ENCODE data around the gene CHRNB4. TPM values are rescaled to one million over a fixed set of nuclear protein-coding genes. Genes with fewer than 3 reads are reported as not detected.

The CHRNB4 gene
- total and polyA plus RNA-seq, 2 of the 8 experiments (the other 6 are each of a cell fraction or from before 2014, with no cell fraction given), result 2.4 to 4.5 TPM

DNA sequence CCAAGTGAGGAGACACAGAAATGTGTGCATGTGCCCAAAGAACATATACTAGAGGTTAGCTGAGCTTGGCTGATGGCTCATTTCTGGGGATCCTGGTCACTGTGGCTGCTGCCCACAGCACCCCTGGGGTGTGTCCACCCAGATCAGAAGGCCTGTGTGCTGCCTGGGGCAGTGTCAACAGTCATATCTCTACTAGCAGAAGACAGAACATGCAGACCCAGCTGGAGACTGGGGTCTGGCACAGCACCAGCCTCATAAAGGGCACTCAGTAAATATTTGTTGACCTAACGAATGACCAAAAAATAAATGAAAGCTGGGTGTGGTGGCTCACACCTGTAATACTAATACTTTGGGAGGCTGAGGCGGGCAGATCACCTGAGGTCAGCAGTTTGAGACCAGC lies 36.6 kb downstream of the CHRNB4 start:
- Histone ChIP-seq H2BK20ac (ENCODE audit: low read length) (no peak overlapping the region), H3K4me3 (ENCODE audit: extremely low read depth in 1 of 4, insufficient read depth in 2 of 4, low read depth in 3 of 4, low read length in 4 of 4) (no peak overlapping the region), H3K56ac (replicated peaks; ENCODE audit: insufficient read length, low read depth, low read length) (no peak overlapping the region), H2BK12ac (ENCODE audit: low read depth, low read length) (no peak overlapping the region), H3K4ac (replicated peaks; ENCODE audit: insufficient read length, low read depth, low read length) (no peak overlapping the region), H3K36me3 (ENCODE audit: control insufficient read depth in 2 of 4, insufficient read depth in 4 of 4, low read length in 3 of 4) (peaks cover 0 to 3% (median 0%) of the 10 kb centered on the region in 4 experiments; a peak in 1 of 8 replicates), H2AK5ac (ENCODE audit: low read depth, low read length) (no peak overlapping the region), H3K4me1 (replicated peaks in 1 of 4; ENCODE audit: control insufficient read depth in 3 of 4, insufficient read depth in 4 of 4, low read length in 3 of 4) (no peaks in the 10 kb centered on the region), H3K4me2 (ENCODE audit: insufficient read depth in 1 of 2, low read depth in 2 of 2, low read length in 2 of 2) (no peak overlapping the region), H4K20me1 (replicated peaks in 1 of 2; ENCODE audit: control insufficient read depth in 1 of 2, insufficient read depth in 2 of 2, low read length in 2 of 2) (no peaks in the 10 kb centered on the region), H3K9me3 (ENCODE audit: insufficient read depth in 2 of 2, low read depth in 1 of 2, low read length in 1 of 2) (peaks cover 4 to 16% of the 10 kb centered on the region in 2 experiments; a peak in 1 of 4 replicates), H3K18ac (ENCODE audit: extremely low read depth, low read length) (no peak overlapping the region), H4K5ac (ENCODE audit: insufficient read length, low read depth, low read length) (no peak overlapping the region), H2AFZ (ENCODE audit: low read length) (no peak overlapping the region), H3K27me3 (replicated peaks in 1 of 4; ENCODE audit: control insufficient read depth in 3 of 4, extremely low read depth in 1 of 4, insufficient read depth in 3 of 4, low read length in 3 of 4) (no peaks in the 10 kb centered on the region), H3K23ac (ENCODE audit: insufficient read length) (no peak overlapping the region), H4K91ac (replicated peaks; ENCODE audit: insufficient read length, low read length) (no peak overlapping the region), H2BK5ac (ENCODE audit: low read depth, low read length) (no peak overlapping the region), H3K9ac (replicated peaks in 1 of 4; ENCODE audit: extremely low read depth in 1 of 4, low read depth in 3 of 4, low read length in 3 of 4) (no peak overlapping the region), H3K27ac (ENCODE audit: low read depth, low read length) (no peak overlapping the region), H3K14ac (ENCODE audit: insufficient read length) (no peak overlapping the region), H2BK120ac (replicated peaks; ENCODE audit: low read depth, low read length) (no peak overlapping the region), H3K23me2 (ENCODE audit: low read depth, low read length) (no peaks in the 10 kb centered on the region), H2BK15ac (ENCODE audit: low read length) (no peak overlapping the region), H3K79me2 (ENCODE audit: control insufficient read depth in 1 of 2, insufficient read depth in 2 of 2, low read length in 2 of 2) (no peaks in the 10 kb centered on the region), H3K79me1 (ENCODE audit: low read depth, low read length) (no peaks in the 10 kb centered on the region), H4K8ac (ENCODE audit: extremely low read depth, insufficient read depth, low read length) (no peak overlapping the region)
- 89% methylated on average over 2 of the region's 2 CpGs; no CpG with 5 or more reads in 1 of the 2 experiments for WGBS, 2 experiments (ENCODE audit: extremely low coverage in 1 of 2, insufficient coverage in 1 of 2, insufficient read length in 1 of 2, insufficient replicate concordance in 2 of 2, low coverage in 1 of 2, low lambda C conversion rate in 2 of 2, missing lambda C conversion rate in 1 of 2)
- POLR2A ChIA-PET (ENCODE audit: partially characterized antibody), result interaction anchor here (0.6 kb wide), 1 partner anchor 60 kb away, joined by 4 read pairs; no protein-coding TSS in a partner anchor
- CTCF ChIA-PET (ENCODE audit: partially characterized antibody), result interaction anchor here (0.6 to 2.6 kb wide), 4 partner anchors 13 to 305 kb away, joined by 3 to 9 read pairs (median 5); partner anchors contain the start of gene SKIC8
- DNase-seq (ENCODE audit: low read depth in 1 of 2, low spot score in 2 of 2) (no peak), FAIRE-seq (no peak)
- TF ChIP-seq SAP30 (IDR thresholded peaks at IDR 0.05; ENCODE audit: insufficient read depth, insufficient replicate concordance, low read length) (no peak), MAFK (IDR thresholded peaks at IDR 0.05; ENCODE audit: low read depth, low read length) (no peak), SIX5 (IDR thresholded peaks at IDR 0.05; ENCODE audit: low read depth, low read length) (no peak), PHF8 (conservative IDR thresholded peaks at IDR 0.05; ENCODE audit: low read depth, low read length) (no peak), EP300 (IDR thresholded peaks at IDR 0.05; ENCODE audit: borderline replicate concordance in 1 of 2, low read depth in 2 of 2, low read length in 2 of 2) (no peak), SIRT6 (IDR thresholded peaks at IDR 0.05; ENCODE audit: low read length) (no peak), SP2 (IDR thresholded peaks at IDR 0.05; ENCODE audit: low read length) (no peak), POU5F1 (IDR thresholded peaks at IDR 0.05; ENCODE audit: low read depth, low read length) (no peak), GABPA (IDR thresholded peaks at IDR 0.05; ENCODE audit: borderline replicate concordance, insufficient read depth, low read length) (no peak), TBP (IDR thresholded peaks at IDR 0.05; ENCODE audit: low read depth, low read length) (no peak), KDM5A (IDR thresholded peaks at IDR 0.05; ENCODE audit: low read length) (no peak), CBX8 (IDR thresholded peaks at IDR 0.05; ENCODE audit: borderline replicate concordance, low read depth, low read length) (no peak), SRF (IDR thresholded peaks at IDR 0.05; ENCODE audit: low read depth, low read length) (no peak)
- TF ChIP-seq, protein P1, sequence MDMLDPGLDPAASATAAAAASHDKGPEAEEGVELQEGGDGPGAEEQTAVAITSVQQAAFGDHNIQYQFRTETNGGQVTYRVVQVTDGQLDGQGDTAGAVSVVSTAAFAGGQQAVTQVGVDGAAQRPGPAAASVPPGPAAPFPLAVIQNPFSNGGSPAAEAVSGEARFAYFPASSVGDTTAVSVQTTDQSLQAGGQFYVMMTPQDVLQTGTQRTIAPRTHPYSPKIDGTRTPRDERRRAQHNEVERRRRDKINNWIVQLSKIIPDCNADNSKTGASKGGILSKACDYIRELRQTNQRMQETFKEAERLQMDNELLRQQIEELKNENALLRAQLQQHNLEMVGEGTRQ (IDR thresholded peaks at IDR 0.05; ENCODE audit: low read length), result no peak
